Esophagus squamous epithelium (tissue), 4 donors: Measurements from ENCODE around the gene YKT6.

Source experiments
- POLR2A ChIP-seq, 4 donors: fragments of 450-650 bp; IDR thresholded peaks; one replicate each; pipeline ENCODE4 v1.6.1; 2017; ENCODE audit warnings: antibody characterized with exemption in 4 of 4, mild to moderate bottlenecking in 4 of 4, moderate library complexity in 3 of 4
- TF ChIP-seq, protein P1 (sequence below), 6 experiments: fragments of 450-650 bp in 4 of 6; fragments of 200-600 bp in 2 of 6; sonication (generic) in 2 of 6; IDR thresholded peaks; one replicate each; pipeline ENCODE4 v1.5.1; 2016 to 2019; ENCODE audit warnings: antibody characterized with exemption in 6 of 6, mild to moderate bottlenecking in 4 of 6, moderate library complexity in 4 of 6

GRCh38 chr7:44193011-44193802 lies 7.6 kb upstream of the YKT6 start:
- TF ChIP-seq, protein P1, sequence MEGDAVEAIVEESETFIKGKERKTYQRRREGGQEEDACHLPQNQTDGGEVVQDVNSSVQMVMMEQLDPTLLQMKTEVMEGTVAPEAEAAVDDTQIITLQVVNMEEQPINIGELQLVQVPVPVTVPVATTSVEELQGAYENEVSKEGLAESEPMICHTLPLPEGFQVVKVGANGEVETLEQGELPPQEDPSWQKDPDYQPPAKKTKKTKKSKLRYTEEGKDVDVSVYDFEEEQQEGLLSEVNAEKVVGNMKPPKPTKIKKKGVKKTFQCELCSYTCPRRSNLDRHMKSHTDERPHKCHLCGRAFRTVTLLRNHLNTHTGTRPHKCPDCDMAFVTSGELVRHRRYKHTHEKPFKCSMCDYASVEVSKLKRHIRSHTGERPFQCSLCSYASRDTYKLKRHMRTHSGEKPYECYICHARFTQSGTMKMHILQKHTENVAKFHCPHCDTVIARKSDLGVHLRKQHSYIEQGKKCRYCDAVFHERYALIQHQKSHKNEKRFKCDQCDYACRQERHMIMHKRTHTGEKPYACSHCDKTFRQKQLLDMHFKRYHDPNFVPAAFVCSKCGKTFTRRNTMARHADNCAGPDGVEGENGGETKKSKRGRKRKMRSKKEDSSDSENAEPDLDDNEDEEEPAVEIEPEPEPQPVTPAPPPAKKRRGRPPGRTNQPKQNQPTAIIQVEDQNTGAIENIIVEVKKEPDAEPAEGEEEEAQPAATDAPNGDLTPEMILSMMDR (IDR thresholded peaks at IDR 0.05), result no peak
- TF ChIP-seq POLR2A (IDR thresholded peaks at IDR 0.05), result no peak
